Stimulated activated CD4-positive, alpha-beta T cell treated with anti-CD3 and anti-CD28 coated beads, Interleukin-12 subunit alpha, Interleukin-12 subunit beta, amount 100 ng/mL, for 48 hours (primary cell): Measurements from ENCODE around the gene ANXA2R.
"Not testable (repeated sequence)": the region's sequence is repeated elsewhere in the genome, so short reads cannot be mapped to it uniquely, and the experiment has no call there.

ENCODE experiments used
- DNase-seq, 3 donors: peaks; one replicate each; pipeline ENCODE4 v3.0.0-alpha.2; 2020; ENCODE audit warnings: low read depth in 2 of 3, low spot score in 1 of 3

The ANXA2R gene

DNA sequence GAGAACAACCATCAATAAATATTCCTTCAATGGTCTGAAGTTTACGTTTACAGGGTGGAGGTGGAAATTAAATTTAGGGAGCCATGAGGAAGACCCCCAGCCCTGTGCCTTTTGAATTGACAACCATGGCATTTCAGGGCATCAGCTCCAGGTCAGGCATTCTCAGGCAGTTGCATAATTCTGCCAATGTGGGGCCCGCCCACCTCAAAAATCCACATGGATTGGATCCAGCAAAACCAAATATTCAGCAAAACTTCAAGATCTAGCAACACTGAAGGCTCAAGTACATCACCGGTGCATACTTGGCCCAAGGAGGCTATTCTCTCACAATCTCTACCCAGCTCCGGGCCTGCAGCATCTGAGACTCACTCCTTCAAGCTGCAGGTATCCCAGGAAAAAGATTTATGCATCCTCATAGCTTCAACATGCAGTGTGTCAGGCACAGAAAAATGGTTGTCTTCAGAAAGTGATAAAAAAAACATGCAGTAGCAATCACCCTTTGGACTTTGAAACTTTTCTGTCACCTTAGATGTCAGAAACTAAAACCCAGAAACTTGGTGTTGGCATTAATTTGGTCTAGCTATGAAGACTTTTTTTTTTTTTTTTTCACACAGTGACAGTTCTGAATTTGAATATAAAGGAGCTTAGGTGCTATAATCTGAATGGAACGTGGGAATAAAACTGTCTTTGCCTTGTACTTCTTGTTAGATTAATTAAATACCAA, 21.4 kb upstream of the ANXA2R start:
- no peak for DNase-seq

DNA sequence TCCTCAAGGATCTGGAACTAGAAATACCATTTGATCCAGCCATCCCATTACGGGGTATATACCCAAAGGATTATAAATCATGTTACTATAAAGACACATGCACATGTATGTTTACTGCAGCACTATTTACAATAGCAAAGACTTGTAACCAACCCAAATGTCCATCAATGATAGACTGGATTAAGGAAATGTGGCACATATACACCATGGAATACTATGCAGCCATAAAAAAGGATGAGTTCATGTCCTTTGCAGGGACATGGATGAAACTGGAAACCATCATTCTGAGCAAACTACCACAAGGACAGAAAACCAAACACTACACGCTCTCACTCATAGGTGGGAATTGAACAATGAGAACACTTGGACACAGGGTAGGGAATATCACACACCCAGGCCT, 19.9 kb upstream of the ANXA2R start:
- DNase-seq, result not testable (repeated sequence)

DNA sequence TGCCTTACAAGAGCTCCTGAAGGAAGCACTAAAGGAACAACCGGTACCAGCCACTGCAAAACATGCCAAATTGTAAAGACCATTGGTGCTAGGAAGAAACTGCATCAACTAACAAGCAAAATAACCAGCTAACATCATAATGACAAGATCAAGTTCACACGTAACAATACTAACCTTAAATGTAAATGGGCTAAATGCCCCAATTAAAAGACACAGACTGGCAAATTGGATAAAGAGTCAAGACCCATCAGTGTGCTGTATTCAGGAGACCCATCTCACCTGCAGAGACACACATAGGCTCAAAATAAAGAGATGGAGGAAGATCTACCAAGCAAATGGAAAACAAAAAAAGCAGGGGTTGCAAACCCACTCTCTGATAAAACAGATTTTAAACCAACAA, 15.0 kb upstream of the ANXA2R start:
- not testable (repeated sequence) for DNase-seq

DNA sequence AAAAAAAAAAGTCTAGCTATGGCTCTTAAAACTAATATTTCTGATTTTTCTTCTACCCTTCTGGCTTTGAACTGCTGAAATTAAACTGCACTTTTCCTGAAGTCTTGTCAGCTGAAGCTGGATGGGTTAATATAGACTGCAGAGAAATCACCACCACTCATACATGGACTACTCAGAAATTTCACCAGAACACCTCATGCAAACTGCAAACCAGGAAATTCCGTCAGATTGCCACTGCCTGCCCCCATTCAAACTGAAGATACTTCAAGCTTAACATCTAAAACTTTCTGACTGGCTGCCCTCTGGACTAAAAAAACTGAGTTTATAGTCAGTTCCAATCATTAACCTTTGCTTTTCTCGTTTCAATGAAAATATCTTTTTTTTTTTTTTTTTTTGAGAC, 11.6 kb upstream of the ANXA2R start:
- DNase-seq, result no peak

DNA sequence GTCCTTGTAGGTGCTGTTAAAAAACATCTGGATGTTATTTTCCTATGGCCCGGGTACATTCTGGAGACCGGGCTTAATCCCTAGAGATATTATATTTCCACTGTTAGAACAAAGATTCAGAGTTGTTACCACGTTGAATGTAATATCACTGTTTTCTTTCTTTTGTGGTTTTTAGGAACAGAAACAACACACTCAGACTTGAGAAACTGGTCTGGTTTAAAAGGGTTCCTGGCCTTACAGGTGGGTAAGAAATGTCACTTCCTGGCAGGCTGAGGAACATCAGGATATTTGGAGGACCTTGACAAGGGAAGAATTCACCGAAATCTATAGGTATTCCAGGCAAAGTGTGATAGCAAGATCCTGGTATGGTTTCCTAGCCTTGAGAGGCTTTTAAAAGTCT, 10.3 kb upstream of the ANXA2R start:
- no peak for DNase-seq

DNA sequence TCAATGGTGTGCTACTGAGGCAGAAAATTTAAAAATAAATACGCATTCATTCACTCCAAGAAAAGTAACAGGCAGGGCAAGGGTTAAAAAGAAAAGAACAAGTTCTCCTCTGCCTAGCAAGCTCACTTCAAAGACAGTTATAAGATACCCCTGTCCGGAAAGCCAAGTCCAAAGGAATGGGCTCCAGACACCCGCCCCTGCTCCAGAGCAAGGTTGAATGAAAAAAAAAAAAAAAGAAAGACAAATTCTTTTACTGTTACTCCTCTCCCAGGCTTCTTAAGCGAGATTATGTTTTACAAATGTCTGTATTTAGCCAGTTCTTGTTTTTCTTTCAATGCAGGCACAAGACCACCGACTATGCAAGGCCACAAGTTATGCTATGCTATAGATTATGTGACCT, 9.1 kb upstream of the ANXA2R start:
- DNase-seq, result no peak

DNA sequence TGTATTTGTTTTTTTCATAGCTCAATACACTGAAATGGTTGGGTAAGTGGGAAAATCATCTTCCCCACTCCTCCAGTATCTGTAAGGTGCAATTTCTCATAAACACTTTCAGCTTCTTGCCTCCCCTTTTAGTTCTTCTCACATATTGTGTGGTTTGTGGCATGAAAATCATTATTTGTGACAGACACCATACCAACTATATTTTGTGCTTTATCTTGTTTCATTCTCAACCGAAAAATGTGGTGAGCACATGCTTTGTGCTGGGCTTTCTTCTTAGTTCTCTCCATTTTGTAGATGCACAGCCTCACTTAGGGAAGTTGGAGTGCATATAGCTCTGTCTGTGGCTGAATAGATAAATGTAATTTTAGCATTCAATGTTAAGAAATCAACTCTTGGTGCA, 6.4 kb upstream of the ANXA2R start:
- no peak for DNase-seq

DNA sequence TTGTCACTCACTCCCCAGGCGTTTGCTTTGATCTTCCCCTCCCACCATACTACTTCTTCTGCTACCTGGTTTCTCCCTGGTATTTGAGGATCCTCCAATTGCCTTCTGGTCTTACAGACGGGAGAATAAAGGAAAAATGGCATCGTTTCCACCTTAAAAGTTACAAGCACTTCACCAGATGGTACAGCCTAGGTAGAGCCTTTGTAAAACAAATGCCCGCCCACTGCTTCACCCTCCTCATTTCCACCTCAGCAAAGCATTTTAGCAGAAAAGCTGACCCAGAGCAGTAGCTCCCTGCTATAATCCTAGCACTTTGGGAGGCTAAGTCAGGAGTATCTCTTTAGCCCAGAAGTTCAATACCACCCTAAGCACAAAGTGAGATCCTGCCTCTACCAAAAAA, 5.1 kb upstream of the ANXA2R start:
- no peak for DNase-seq

DNA sequence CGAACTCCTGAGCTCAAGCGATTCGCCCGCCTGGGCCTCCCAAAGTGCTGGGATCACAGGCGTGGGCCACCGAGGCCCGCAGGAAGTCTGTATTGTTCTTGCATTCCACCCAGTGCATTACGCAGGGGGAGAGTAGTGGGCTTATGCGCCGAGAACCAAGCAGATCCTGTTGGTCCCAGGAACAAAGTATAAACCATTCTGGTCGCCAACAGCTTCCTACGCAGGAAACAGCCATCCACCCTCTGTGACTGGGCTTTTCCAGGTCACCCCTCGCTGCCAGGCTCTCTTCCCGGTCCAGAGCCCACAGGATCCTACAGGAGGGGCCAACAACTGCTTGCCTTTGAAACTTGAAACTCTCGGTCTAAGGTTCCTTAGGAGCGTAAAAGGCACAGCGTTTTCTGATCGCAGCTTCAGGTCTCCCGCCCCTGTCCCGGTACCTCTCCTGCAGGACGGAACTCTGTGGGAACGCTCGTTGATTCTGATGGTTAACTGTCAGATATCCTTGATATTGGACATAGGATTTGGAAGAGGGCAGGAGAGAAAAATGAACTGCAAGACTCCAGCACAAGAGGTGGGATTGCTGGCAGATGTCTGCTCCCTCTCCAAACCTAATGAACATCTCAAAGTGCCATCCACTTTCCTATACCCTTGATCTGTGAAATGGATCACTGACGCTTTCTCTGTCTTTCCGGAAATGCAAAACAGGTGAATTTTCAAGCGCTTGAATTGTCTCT, 4.2 kb upstream of the ANXA2R start:
- no peak for DNase-seq

DNA sequence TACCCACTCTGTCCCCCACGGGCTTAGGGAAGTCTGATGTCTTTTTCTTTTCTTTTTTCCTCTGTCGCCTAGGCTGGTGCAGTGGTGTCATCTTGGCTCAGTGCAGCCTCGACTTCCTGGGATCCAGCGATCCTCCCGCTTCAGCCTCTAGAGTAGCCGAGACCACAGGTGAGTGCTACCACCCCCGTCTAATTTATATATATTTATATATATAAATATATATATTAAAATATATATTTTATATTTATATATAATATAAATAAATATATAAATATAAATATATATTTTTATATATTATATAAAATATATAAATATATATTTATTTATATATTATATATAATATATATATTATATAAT, 3.3 kb upstream of the ANXA2R start:
- DNase-seq, result no peak

DNA sequence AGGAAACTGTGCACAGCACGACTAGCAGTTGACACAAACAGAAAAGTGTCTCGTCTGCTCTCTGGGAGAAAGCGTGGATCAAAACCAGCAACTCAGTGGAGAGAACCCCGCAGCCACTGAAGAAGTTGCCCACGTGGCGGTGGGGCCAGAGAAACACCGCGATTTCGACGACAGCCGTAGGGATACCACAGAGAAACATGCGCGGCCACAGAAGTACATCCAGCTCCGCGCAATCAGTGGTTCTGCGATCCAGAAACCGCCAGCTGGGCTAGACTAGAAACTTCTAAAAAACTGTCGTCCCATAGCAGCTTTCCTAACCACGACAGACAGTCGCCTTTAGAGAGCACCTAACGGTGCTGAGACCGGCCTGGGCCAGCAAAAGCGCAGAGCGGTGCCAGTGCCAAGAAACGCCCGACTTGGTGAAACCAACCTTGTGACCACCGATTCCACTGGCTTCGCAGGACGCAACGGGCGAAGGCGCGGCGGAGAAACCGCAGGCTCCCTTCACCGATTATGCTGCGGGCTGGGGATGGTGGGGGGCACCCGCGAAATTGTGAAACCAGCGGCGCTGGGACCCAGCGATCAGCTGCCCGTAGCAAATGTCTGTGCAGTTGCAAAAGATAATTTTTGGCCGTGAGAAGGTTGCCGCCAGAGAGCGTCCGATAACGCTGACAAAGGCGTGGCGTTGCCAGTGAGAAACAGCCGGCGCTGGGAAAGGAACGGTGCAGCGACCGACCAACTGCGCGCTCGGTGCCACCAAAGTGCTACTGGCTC, 2.7 kb upstream of the ANXA2R start:
- DNase-seq, result peak in 2 of 3 donors; percentile 58 to 63

DNA sequence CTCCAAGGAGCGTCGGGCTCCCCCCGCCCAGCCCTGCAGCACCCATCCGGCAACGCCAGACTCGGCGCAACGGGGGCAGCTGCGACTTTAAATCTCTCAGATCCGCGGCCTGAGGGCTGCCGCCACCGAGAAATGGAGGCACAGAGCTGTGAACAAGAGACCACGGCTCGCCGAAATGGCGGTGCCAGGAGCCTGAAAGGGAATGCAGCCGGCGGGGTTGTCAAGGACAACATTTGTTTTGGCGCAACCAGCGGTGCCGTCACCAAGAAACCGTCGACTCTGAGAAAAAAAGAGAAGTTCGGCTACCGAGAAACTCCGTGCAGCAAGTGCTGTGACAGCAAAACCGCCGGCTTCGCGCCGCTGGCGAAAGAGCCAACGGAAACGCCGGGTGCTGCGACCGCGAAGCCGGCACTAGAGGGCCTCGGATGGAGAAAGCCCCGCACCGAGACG, 2.1 kb upstream of the ANXA2R start:
- peak; percentile 55 to 69 (median 62) for DNase-seq

DNA sequence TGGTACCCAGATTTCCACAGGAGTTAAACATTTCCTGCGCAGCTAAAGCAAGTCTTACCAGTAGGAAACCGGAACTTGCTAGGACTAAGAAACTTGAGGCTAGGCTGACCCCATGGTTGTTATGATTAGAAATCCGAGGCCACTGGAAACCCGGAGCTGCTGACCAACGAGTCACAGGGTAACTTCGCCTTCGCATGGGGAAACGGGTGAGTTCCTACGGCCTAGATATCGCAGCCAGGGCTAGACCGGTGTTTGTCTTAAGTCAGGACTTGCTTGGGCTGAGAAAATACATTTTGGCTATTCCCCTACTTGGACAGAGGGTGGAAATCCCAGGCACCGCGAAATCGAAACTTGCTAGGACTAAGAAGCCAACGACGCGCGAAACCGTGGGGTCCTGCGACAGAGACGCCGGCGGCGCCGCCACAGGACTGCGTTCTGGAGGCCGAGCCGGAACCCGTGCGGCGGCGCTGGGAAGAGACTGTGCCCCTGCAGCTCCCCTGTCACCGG, 1.6 kb upstream of the ANXA2R start:
- DNase-seq, result no peak

DNA sequence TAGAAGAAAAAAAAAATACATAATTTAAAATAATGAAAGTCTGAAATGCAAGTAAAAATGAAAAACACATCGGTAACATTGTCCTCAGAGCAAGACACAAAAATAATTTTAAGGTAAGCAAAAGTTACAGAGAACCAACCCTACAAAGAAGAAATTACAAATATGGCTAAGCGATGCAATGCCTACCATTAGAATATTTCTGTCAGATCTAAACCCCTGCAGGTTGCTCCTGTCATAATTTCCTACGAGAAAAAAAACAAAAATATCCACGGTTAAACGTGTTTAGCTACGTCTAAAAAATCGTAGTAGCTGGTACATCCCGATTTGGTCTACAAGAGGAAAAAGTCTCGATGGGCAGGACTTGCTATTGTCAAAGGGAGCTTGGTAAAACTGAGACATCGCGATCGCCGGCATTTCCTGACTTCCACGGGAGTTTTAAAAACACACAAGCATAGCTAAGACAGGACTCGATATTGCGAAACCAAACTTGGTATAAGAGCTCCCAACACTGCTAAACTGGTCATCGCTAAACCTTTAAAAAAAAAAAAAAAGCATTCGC, 1.1 kb upstream of the ANXA2R start:
- DNase-seq, result peak in 1 of 3 donors; percentile 18

DNA sequence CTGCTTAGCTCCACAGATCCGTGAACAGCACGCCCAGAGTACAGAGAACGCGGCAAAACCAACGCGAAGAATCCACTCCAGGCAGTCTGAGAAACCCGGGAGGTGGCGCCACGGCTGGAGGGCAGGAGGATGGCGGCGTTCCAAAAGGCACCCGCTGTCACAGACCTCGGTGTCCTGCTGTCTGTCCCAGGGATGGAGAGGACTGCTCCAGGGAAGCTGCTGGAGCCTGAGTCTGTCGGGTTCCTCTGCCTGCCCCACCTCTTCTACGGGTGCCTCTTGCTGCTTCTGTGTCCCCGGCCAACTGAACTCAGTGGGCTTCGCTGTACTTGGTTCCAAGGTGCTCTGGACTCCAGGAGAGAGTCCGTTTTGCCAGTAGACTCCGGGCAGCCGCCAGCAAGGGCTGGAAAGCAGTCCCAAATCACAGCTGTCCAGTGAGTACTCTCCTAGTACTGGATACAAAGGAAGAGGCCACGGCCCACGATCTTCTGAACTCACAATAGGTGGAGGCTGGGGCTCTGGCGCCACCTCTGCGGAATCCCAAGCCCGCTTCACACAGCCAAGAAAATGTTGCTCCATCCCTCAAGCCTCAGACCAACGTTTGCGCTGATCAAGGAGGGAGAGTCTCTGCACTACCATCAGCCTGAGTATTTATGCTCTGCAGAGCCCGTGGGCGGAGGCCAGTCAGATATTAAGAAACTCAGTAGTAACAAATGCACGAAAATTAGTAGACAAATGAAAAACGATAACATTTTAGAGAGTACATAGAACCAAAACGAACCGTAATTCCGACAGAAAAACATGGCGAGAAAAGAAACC, 440 bp downstream of the ANXA2R start:
- DNase-seq, result peak; percentile 35 to 56 (median 42)

DNA sequence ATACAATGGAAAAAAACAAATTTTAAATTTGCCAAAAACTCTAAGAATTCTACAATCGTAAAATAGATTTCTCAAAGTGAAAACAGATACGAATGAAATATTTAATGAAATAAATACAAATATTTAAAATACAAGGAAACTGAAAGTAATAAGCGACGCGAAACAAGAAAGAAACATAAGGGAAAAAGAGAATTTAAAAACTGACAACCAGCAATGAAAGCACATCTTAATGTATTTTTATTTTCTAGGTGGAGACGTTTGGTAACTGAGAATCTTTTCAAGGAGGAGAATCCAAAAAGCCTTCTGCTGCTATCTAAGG, 1.0 kb downstream of the ANXA2R start:
- DNase-seq, result no peak

DNA sequence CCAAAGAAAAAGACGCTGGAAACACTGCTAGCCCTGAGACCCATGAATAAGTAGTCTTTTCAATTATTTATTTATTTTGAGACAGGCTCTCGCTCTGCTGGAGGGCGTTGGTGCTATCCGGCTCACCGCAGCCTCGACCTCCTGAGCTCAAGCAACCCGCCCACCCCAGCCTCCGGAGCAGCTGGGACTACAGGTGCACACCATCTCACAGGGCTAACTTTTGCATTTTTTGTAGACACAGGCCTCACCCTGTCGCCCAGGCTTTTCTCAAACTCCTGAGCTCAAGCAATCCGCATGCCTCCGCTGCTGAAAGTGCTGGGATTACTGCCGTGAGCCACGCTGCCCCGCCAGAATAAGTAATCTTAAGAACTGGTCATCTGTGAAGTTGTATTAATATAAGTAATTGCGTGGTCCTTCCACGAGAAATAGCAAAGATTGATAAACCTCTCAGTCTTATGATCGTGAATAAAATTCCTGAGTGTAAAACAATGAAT, 1.6 kb downstream of the ANXA2R start:
- peak in 1 of 3 donors; percentile 12 for DNase-seq

DNA sequence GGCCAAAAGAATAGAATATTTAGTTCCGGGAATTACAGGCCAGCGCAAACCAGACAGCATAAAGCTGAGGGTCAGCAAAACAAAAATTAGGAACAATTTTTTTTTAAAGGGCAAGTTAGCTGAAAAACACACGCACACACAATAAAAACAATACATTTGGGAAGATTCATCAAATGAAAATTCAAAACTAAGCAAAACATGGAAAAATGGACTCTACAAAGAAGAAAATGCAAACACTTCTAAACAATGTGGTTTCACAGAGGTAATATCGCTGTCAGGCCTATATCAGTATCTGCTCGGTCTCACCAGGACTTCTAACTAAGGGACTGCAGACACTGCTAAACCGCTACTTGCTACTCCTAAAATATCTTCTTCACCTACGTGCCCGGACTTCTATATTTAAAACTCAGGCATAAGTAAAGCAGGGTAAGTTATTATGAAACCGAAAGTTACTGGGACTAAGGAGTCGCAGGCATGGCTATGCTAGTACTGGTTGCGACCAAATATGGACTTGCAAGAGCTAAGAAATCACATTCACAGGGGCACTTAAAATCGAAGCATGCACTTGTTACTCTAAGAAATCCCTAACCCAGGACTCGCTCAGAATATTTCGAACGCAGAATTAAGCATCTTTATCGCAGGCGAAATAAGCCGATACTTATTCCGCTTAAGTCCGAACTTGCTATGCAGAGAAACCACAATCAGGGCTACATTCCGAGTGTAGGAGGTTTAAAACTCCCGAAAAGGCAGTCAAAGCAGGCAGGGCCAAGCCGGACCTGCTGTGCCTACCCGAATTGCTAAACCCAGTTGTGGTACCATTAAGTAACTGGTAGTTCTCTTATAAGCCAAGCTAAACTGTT, 2.3 kb downstream of the ANXA2R start:
- no peak for DNase-seq

DNA sequence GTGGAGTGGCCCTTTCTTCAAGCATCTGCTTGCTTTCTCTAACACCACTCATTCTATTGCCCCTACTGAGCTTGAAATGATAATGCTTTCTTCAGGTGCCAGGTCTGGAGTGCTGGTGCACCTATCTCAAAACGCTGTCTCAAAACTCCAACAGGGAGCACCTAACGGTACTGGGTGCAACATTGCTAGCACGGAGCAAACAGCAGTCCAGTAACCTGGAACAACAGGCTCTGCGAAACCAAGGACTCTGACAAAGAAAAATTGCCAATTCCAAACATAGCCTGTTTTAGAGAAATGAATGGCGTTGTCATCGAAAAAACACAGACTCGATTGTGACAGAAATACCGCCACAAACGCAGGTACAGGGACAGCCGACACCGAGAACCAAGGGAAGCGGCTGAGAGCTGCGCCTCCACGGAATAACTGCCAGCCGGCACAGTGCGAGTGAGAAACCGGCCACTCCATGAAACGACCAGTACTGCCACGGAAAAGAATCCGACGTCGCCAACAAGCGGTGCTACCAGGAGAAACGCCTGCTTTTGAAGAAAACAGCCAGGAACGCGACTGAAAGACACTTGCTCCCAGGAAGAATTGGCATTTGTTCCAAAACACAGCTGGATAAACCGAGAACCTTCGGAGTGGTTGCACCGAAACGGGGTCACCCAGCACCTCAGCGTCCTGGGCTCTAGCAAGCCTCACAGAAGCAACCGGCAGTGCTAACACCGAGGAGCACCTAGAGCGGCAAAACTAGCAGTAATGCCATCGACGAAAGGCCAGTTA, 3.1 kb downstream of the ANXA2R start:
- no peak for DNase-seq
